Parathyroid adenoma (tissue), 2 donors: ENCODE measurements around the gene DUSP8.

Experiments
- H2AFZ ChIP-seq: fragments of 300-600 bp; sonication (generic); one replicate; pipeline ENCODE4 v1.7.0; 2017; ENCODE audit warnings: antibody characterized with exemption, mild to moderate bottlenecking
- H3K27ac ChIP-seq: fragments of 300-600 bp; sonication (generic); one replicate; pipeline ENCODE4 v1.7.0; 2017
- H3K27me3 ChIP-seq: fragments of 300-600 bp; sonication (generic); one replicate; pipeline ENCODE4 v1.7.0; 2017; ENCODE audit warnings: low read length; ENCODE audit not compliant: control insufficient read depth, insufficient read depth
- H3K36me3 ChIP-seq: fragments of 300-600 bp; sonication (generic); one replicate; pipeline ENCODE4 v1.7.0; 2017; ENCODE audit warnings: low read length; ENCODE audit not compliant: control insufficient read depth, insufficient read depth
- H3K4me1 ChIP-seq: fragments of 300-600 bp; sonication (generic); one replicate; pipeline ENCODE4 v1.7.0; 2017; ENCODE audit warnings: control low read depth
- H3K4me2 ChIP-seq: fragments of 300-600 bp; sonication (generic); one replicate; pipeline ENCODE4 v1.7.0; 2017; ENCODE audit warnings: low read length
- H3K4me3 ChIP-seq: fragments of 300-600 bp; sonication (generic); one replicate; pipeline ENCODE4 v1.7.0; 2017; ENCODE audit warnings: low read depth, low read length
- H3K79me2 ChIP-seq: fragments of 300-600 bp; sonication (generic); one replicate; pipeline ENCODE4 v1.7.0; 2017; ENCODE audit warnings: control low read depth
- H3K9ac ChIP-seq: fragments of 300-600 bp; sonication (generic); one replicate; pipeline ENCODE4 v1.7.0; 2017; ENCODE audit warnings: mild to moderate bottlenecking
- H3K9me3 ChIP-seq: fragments of 300-600 bp; sonication (generic); one replicate; pipeline ENCODE4 v1.7.0; 2017; ENCODE audit warnings: low read length; ENCODE audit not compliant: control insufficient read depth
- CTCF ChIP-seq: fragments of 300-600 bp; sonication (generic); IDR thresholded peaks from one replicate; pipeline ENCODE4 v1.7.0; 2017; ENCODE audit warnings: antibody characterized with exemption, mild to moderate bottlenecking
- donor health status: primary hyperparathyroidism.

Gene DUSP8

DNA sequence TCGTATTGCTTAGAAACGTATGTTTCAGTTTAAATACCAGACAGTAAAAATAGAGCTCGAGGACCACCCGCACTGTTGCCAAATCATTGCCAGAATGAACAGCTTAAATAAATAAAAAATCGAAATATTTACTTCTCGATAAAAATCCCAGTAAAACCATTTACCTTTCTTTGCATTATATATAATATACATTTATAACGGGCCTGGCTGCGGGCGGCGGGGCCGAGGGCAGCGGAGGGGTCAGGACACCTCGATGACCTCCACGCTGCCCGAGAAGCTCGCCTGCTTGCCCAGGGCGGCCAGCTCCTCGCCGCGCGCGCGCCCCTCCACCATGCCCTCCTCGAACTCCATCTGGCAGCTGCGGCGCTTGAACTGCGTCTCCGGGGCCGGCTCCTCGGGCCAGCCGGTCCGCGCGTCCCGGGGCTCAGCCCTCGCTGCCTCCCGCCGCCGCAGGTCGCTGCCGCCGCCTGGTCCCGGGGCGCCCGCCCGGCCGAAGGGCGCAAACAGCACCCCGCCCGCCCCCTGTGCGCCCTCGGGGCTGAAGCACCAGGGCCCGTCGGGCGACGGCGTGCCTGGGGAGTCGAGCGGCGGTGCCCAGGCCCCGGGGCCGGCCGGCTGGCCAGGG, 15.7 kb downstream of the DUSP8 start:
- Histone ChIP-seq H3K4me2 (no peak overlapping the region), H3K27ac (no peak overlapping the region), H3K27me3 (no peaks in the 10 kb centered on the region), H3K36me3 (no peaks in the 10 kb centered on the region), H3K9me3 (no peaks in the 10 kb centered on the region), H3K9ac (no peak overlapping the region), H3K79me2 (no peaks in the 10 kb centered on the region), H2AFZ (no peak overlapping the region), H3K4me3 (no peak overlapping the region), H3K4me1 (no peaks in the 10 kb centered on the region)
- no peak for TF ChIP-seq CTCF

GRCh38 chr11:1555713-1556153, 16.3 kb downstream of the DUSP8 start:
- no peak for TF ChIP-seq CTCF
- Histone ChIP-seq H3K27ac (no peak overlapping the region), H3K27me3 (no peaks in the 10 kb centered on the region)

DNA sequence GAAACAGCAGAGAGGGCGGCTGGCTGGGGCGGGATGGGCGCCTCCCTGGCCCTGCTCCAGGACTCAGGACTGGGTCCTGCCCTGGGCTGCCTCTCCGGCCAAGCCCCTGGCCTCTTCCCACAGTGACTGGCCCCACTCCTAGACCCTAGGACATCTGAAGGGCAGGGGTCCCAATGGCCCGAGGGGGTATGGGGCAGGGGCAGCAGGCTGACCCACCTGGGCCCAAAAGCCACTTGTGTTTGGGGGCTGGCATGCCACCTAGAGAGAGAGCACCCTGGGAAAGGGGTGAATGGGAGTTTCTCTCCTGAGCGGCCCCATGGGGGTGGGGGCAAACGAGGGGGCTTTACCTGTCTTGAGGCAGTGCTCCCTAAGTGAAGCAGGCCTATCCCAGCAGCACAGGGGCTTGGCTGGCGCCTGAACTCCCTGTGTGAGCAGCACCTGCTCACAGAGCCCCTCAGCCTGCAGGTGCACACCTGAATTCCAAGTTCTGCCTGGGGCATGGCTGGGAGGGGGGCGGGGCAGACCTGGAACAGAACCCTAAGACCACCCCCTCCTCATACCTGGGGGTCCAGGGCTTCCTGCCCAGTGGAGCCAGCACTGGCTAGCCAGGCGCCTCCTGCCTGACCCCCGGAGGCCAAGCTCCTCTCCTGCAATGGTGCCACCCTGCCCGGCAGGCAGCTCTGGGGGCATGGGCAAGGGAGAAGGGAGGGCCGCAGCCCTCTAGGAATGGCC, 16.9 kb downstream of the DUSP8 start:
- Histone ChIP-seq H3K79me2 (no peaks in the 10 kb centered on the region), H3K4me1 (no peaks in the 10 kb centered on the region), H3K9ac (no peak overlapping the region), H3K27me3 (no peaks in the 10 kb centered on the region), H3K27ac (no peak overlapping the region), H3K36me3 (no peaks in the 10 kb centered on the region), H3K4me3 (no peak overlapping the region), H2AFZ (no peak overlapping the region), H3K9me3 (no peaks in the 10 kb centered on the region), H3K4me2 (no peak overlapping the region)
- TF ChIP-seq CTCF, result no peak

More at GRCh38 chr11:1555713-1556153, 16.3 kb downstream of the DUSP8 start:
- H3K36me3 ChIP-seq, result no peaks in the 10 kb centered on the region
- no peaks in the 10 kb centered on the region for H3K4me1 ChIP-seq
- H3K4me2 ChIP-seq, result no peak overlapping the region
- no peaks in the 10 kb centered on the region for H3K79me2 ChIP-seq
- H3K4me3 ChIP-seq, result no peak overlapping the region
- H3K9me3 ChIP-seq, result no peaks in the 10 kb centered on the region
- no peak overlapping the region for H2AFZ ChIP-seq
- no peak overlapping the region for H3K9ac ChIP-seq

DNA sequence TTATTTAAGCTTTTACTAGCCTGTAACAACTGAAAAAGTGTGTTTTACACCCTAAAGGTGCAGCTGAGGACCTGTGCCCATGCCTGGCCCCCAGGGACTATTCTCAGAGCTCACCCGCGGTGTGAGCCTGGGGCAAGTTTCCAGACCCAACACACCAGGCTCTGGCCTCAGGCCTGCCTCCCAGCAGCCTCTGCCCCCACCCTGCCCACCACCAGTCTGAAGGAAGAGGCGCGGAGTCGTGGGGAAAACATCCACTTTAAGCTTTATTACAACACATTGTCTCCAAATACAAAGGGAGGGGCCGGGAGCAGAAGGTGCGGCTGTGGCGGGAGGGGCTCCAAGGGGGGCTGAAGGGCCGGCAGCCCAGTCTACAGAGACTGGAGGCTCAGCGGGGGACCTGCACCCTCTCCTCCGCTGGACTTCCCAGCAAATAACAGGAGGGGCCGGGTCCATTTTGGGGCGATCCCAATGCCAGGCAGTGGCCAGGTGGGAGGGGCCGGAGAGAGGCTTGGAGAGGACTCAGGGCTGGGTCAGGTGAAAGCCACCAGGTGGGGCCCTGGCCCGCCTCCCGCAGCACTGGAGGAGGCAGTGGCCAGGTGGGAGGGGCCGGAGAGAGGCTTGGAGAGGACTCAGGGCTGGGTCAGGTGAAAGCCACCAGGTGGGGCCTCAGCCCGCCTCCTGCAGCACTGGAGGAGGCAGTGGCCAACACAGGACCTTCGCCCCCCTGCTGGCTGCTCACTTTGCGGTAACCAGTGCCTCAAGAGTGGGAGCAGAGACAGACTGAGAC, 18.1 kb downstream of the DUSP8 start:
- peak; percentile 43 for TF ChIP-seq CTCF
- no peak overlapping the region for H3K9ac ChIP-seq

More for the DNA sequence above, 18.1 kb downstream of the DUSP8 start:
- Histone ChIP-seq H3K27ac (no peak overlapping the region), H2AFZ (no peak overlapping the region), H3K27me3 (no peaks in the 10 kb centered on the region), H3K9me3 (no peaks in the 10 kb centered on the region), H3K79me2 (no peaks in the 10 kb centered on the region), H3K4me3 (no peak overlapping the region), H3K4me2 (no peak overlapping the region), H3K36me3 (no peaks in the 10 kb centered on the region), H3K4me1 (no peaks in the 10 kb centered on the region)
